HG03575 (cell line): ENCODE data around the gene FHOD1.

Source experiments
- ATAC-seq: cut with Tn5 transposase; IDR thresholded peaks from one replicate; pipeline ENCODE4 v1.9.1; 2021; ENCODE audit not compliant: unreplicated experiment, insufficient number of reproducible peaks, low FRiP score; ENCODE audit errors: extremely low read depth

FHOD1 gene

GRCh38 chr16:67254801-67255552 lies 7.7 kb upstream of the FHOD1 start:
- no peak for ATAC-seq

DNA sequence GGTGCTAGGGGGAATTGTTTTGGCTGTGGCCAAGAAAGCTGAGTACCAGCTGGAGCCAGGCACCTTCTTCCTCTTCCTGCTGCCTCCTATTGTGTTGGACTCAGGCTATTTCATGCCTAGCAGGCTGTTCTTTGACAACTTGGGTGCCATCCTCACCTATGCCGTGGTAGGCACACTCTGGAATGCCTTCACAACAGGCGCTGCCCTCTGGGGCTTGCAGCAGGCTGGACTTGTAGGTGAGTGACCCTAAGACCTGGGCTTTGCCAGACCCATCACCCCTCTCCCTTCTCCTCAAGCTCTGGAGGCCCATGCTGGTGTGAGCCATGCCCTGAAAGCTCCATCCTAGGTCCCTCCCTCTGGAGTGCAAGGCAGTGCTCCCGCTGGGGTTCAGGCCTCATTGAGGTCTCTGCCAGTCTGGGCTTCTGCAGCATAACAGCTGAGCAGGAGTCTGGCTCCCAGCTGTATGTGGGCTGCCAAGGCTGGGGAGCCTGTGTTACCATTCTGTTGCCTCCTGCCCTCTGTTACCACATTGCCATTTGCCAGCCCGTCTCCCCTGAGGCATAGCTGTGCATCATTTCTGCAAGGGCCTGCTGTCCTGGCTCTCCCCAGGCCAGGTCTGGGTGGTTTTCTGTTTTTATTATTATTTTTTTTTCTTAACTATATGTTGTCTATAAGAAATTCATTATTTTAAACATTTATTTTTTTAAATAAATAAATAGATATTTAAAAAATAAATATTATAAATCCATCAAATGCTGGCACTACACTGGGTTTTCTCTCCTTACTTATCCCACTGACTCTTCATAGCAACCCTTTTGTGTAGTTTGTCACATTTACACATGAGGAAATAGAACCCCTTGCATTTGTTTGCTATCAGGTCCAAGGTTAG lies 5.6 kb upstream of the FHOD1 start:
- no peak for ATAC-seq

GRCh38 chr16:67250045-67250327 lies 2.7 kb upstream of the FHOD1 start:
- ATAC-seq = no peak

GRCh38 chr16:67249178-67250044 lies 2.1 kb upstream of the FHOD1 start:
- no peak for ATAC-seq

- ATAC-seq = no peak
Measured at GRCh38 chr16:67248401-67249177, 1.3 kb upstream of the FHOD1 start, which contains the start of gene SLC9A5. TSS of gene SLC9A5 (plus strand) at chr16:67248979. CDS start at chr16:67249015, 36 bp downstream.

- no peak for ATAC-seq
Measured at GRCh38 chr16:67248073-67248400, 756 bp upstream of the FHOD1 start.

- ATAC-seq = no peak
Measured at GRCh38 chr16:67246756-67247191, 507 bp downstream of the FHOD1 start.

GRCh38 chr16:67246081-67246755 lies 1.1 kb downstream of the FHOD1 start:
- no peak for ATAC-seq

- ATAC-seq = no peak
Measured at GRCh38 chr16:67245674-67246080, 1.6 kb downstream of the FHOD1 start.

DNA sequence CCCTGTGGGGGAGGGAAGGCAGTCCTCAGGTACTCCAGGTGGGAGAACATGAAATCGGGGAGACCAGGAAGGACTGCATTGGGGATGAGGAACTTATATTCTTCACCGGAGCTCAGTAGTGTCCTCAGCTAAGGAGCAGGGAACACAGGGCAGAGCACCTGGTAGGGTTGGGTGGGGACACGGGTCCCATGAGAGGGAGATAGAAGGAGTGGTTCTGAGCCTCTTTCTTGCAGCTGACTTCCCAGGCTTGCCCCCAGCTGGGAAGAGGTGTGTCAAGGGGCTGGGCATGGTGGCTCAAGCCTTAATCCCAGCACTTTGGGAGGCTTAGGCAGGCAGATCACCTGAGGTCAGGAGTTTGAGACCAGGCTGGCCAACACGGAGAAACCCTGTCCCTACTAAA lies 2.1 kb downstream of the FHOD1 start:
- no peak for ATAC-seq

GRCh38 chr16:67244387-67245185 lies 2.7 kb downstream of the FHOD1 start:
- ATAC-seq = peak; percentile 32

DNA sequence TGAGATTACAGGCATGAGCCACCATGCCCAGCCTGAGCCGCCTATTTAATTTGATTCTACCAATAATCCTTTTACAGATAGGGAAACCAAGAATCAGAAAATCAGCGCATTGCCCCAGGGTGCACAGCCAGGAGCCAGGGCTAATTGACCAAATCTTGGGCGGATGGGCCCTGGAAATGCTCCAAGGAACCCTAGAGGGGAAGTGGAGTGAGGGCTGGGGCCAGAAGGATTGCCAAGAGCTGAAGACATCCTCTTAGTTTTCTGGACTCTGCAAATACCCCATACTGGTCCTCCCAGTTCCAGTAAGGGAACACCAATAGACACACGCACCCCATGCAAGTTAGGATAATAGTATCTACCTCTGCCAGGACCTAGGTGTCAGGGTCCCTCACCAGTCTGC lies 3.8 kb downstream of the FHOD1 start:
- ATAC-seq = no peak

- ATAC-seq = no peak
Measured at GRCh38 chr16:67242138-67242730, 5.0 kb downstream of the FHOD1 start.

DNA sequence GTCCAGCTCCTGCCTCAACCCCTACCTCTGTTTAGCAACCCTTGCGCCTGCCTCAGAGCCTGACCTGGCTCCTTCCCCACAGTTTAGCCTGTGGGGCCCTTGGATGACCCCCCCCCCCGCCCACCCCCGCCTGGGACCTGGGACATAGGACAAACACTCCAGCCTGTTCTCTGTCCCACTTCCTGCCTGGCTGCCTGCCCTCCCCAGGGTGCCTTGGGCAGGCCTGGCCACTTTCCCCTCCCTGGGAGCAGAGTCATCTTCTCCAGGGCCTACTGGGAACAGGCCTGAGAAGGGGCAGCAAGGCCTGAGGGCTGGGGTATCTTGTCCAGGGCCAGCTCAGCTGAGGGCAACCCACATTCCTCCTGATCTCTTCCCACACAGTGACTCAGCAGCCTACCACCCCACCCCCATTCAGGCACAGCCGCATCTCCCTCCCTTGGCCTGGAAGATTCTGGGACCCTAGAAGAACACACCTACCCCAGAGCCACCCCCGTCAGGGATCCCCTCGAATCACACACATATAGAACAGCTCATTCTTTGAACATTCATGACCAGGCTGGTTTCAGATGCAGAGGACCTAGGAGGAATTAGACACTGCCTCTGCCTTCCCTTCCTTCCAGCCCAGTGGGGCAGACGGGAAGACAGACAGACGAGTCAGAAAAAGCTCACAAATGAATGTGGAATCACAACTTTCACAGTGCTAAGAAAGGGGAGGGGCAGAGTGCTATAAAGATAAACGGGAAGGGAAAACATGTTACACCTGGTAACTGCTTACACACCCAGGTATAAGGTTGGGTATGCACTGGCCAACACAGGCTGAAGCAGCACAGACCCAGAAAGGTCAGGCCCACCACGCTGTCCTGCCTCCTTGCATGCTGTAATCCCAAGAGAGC lies 6.0 kb downstream of the FHOD1 start:
- no peak for ATAC-seq

- no peak for ATAC-seq
Measured at GRCh38 chr16:67240506-67240905, 6.8 kb downstream of the FHOD1 start.

DNA sequence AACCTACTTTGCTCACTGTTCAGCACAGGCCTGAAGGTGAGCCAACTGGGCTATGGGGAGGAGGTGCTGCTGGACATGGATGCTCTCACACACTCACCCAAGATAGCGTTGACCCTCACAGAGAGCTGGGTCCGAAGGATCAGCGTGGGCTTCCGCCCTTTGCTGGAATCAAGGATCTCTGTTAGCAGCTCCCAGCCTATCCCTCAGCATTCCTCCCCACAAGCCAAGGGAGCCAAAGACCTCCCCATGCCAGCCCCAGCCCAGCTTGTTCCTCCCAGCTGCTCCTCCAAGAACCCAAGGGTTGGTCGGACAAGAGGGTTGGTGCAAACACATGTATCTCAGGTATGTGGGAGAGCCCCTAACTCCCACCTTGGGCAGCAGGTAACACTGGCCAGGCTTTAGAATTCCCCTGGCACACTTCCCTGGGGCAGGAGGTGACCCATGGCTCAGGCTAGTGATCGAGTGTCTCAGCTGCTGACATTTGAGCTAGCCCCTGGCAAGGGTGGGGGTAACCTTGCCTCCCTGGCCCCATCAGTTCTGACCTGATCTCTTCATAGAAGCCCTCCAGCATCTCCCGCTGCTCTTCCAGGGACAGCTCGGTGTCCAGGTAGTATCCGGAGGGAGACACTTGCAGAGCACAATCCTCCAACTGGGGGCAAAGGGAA lies 8.3 kb downstream of the FHOD1 start:
- ATAC-seq = no peak
